Type B pancreatic cell (in vitro differentiated cells): ENCODE data around the gene MYH10. TPM values are rescaled to one million over a fixed set of nuclear protein-coding genes. Genes with fewer than 3 reads are reported as not detected.

Experiments
- DNase-seq: peaks from one replicate; pipeline ENCODE4 v3.0.0; 2021; ENCODE audit warnings: mixed read lengths; ENCODE audit not compliant: unreplicated experiment; ENCODE audit errors: extremely low spot score
- H3K27ac Mint-ChIP-seq: 2 replicates; pipeline ENCODE4 v1.8.0; 2021; ENCODE audit warnings: mild to moderate bottlenecking, mixed read lengths
- H3K27me3 Mint-ChIP-seq: 2 replicates; pipeline ENCODE4 v1.8.0; 2021; ENCODE audit warnings: mixed read lengths
- H3K36me3 Mint-ChIP-seq: 2 replicates; pipeline ENCODE4 v1.8.0; 2021; ENCODE audit warnings: mixed read lengths
- H3K4me1 Mint-ChIP-seq: one replicate; pipeline ENCODE4 v1.8.0; 2021; ENCODE audit warnings: mixed read lengths; ENCODE audit not compliant: unreplicated experiment
- H3K4me3 Mint-ChIP-seq: 2 replicates; pipeline ENCODE4 v1.8.0; 2021; ENCODE audit warnings: mild to moderate bottlenecking, mixed read lengths
- H3K9me3 Mint-ChIP-seq: 2 replicates; pipeline ENCODE4 v1.8.0; 2021; ENCODE audit warnings: mixed read lengths
- CTCF ChIP-seq: fragments of 200-600 bp; sonication (generic); conservative IDR thresholded peaks from 2 replicates; pipeline ENCODE4 v1.5.0; 2021; ENCODE audit warnings: antibody characterized with exemption, mild to moderate bottlenecking
- total RNA-seq: library from RNA; stranded (reverse); gene quantifications from 2 replicates; pipeline ENCODE4 v1.2.1, GENCODE V29; 2021; ENCODE audit warnings: low replicate concordance

Gene MYH10
- total RNA-seq, 1 donor from 2014 or later = 254 TPM

- no peaks in the 10 kb centered on the region for H3K27me3 Mint-ChIP-seq
- no peak for TF ChIP-seq CTCF
Observed at GRCh38 chr17:8623591-8623990, 6.9 kb downstream of the MYH10 start.

GRCh38 chr17:8622191-8622590 is 8.3 kb downstream of the MYH10 start:
- peak overlapping the region; percentile 3 for H3K27ac Mint-ChIP-seq

More at GRCh38 chr17:8623591-8623990, 6.9 kb downstream of the MYH10 start:
- no peak for DNase-seq
- Mint-ChIP-seq H3K27ac (peak overlapping the region; percentile 17), H3K36me3 (peaks cover 50% of the 10 kb centered on the region), H3K9me3 (no peaks in the 10 kb centered on the region), H3K4me3 (peak overlapping the region; percentile 11), H3K4me1 (peaks cover 37% of the 10 kb centered on the region)

GRCh38 chr17:8621585-8621984 is 8.9 kb downstream of the MYH10 start:
- no peak for DNase-seq
- no peak for TF ChIP-seq CTCF
- Mint-ChIP-seq H3K4me3 (peak overlapping the region; percentile 3), H3K27ac (peak overlapping the region; percentile 23), H3K9me3 (peaks cover 4% of the 10 kb centered on the region), H3K36me3 (peaks cover 66% of the 10 kb centered on the region), H3K27me3 (no peaks in the 10 kb centered on the region), H3K4me1 (peaks cover 23% of the 10 kb centered on the region)

More at GRCh38 chr17:8622191-8622590, 8.3 kb downstream of the MYH10 start:
- H3K9me3 Mint-ChIP-seq = peaks cover 4% of the 10 kb centered on the region
- peaks cover 25% of the 10 kb centered on the region for H3K4me1 Mint-ChIP-seq
- no peaks in the 10 kb centered on the region for H3K27me3 Mint-ChIP-seq
- TF ChIP-seq CTCF = no peak
- H3K36me3 Mint-ChIP-seq = peaks cover 60% of the 10 kb centered on the region
- DNase-seq = no peak
- no peak overlapping the region for H3K4me3 Mint-ChIP-seq

GRCh38 chr17:8619294-8619693 is 11.2 kb downstream of the MYH10 start:
- H3K27ac Mint-ChIP-seq = no peak overlapping the region
- H3K27me3 Mint-ChIP-seq = no peaks in the 10 kb centered on the region
- TF ChIP-seq CTCF = no peak
- no peak overlapping the region for H3K4me3 Mint-ChIP-seq
- H3K4me1 Mint-ChIP-seq = peaks cover 21% of the 10 kb centered on the region
- H3K9me3 Mint-ChIP-seq = peaks cover 4% of the 10 kb centered on the region
- peaks cover 75% of the 10 kb centered on the region for H3K36me3 Mint-ChIP-seq
- no peak for DNase-seq

- Mint-ChIP-seq H3K4me1 (peaks cover 17% of the 10 kb centered on the region), H3K27me3 (no peaks in the 10 kb centered on the region), H3K27ac (no peak overlapping the region), H3K4me3 (no peak overlapping the region), H3K9me3 (peaks cover 4% of the 10 kb centered on the region), H3K36me3 (peaks cover 72% of the 10 kb centered on the region)
- no peak for TF ChIP-seq CTCF
- no peak for DNase-seq
Observed at GRCh38 chr17:8618825-8619224, 11.7 kb downstream of the MYH10 start.

GRCh38 chr17:8614988-8615387 is 15.5 kb downstream of the MYH10 start:
- H3K27ac Mint-ChIP-seq = no peak overlapping the region
- no peaks in the 10 kb centered on the region for H3K27me3 Mint-ChIP-seq
- H3K9me3 Mint-ChIP-seq = peaks cover 12% of the 10 kb centered on the region
- H3K4me1 Mint-ChIP-seq = peaks cover 8% of the 10 kb centered on the region
- TF ChIP-seq CTCF = no peak
- H3K36me3 Mint-ChIP-seq = peaks cover 73% of the 10 kb centered on the region
- H3K4me3 Mint-ChIP-seq = no peak overlapping the region
- DNase-seq = no peak
